PC-3 (cell line): ENCODE measurements around the gene HOMER3. TPM values are rescaled to one million over a fixed set of nuclear protein-coding genes. Genes with fewer than 3 reads are reported as not detected.

Source experiments
- ATAC-seq: fragments of 200-7000 bp; cut with Tn5 transposase; 2 replicates; pipeline ENCODE4 v1.9.1; 2020; ENCODE audit warnings: mild to moderate bottlenecking, moderate library complexity
- BruUV-seq: library from RNA; stranded (reverse); fragments of 400-500 nt; replicated peaks from 2 replicates; lab custom pipeline; 2021; lab: Mats Ljungman, UMichigan
- CTCF ChIA-PET: fragments of 300-600 bp; sonication (Branson Sonifier 250); formaldehyde crosslinking; loops from one replicate; lab custom pipeline; 2022; ENCODE audit warnings: antibody characterized with exemption; lab: Charles Lee
- POLR2A ChIA-PET: fragments of 300-600 bp; sonication (Branson Sonifier 250); formaldehyde crosslinking; loops from one replicate; lab custom pipeline; 2022; ENCODE audit warnings: antibody characterized with exemption; ENCODE audit not compliant: unreplicated experiment; lab: Charles Lee
- DNase-seq: peaks from one replicate; pipeline ENCODE4 v3.0.0-alpha.2; 2015
- H2AFZ ChIP-seq: fragments of 300-600 bp; sonication (generic); 2 replicates; pipeline ENCODE4 v1.6.0; 2016; ENCODE audit warnings: antibody characterized with exemption, low read length
- H3F3A ChIP-seq: fragments of 300-600 bp; sonication (generic); one replicate; pipeline ENCODE4 v1.6.0; 2017; ENCODE audit warnings: antibody characterized with exemption, low read length, control low read depth, mild to moderate bottlenecking; ENCODE audit not compliant: unreplicated experiment
- H3K27ac ChIP-seq: fragments of 300-600 bp; sonication (generic); 2 replicates; pipeline ENCODE4 v1.5.1; 2016; ENCODE audit warnings: mild to moderate bottlenecking, low read length
- H3K27me3 ChIP-seq: fragments of 300-600 bp; sonication (generic); 2 replicates; pipeline ENCODE4 v1.6.1; 2016; ENCODE audit warnings: low read length, mixed read lengths
- H3K36me3 ChIP-seq: fragments of 300-600 bp; sonication (generic); 2 replicates; pipeline ENCODE4 v1.6.1; 2016; ENCODE audit warnings: low read depth, mixed run types, low read length, mixed read lengths
- H3K4me1 ChIP-seq: fragments of 300-600 bp; sonication (generic); 2 replicates; pipeline ENCODE4 v1.5.1; 2016; ENCODE audit warnings: low read length; ENCODE audit not compliant: insufficient read depth
- H3K4me2 ChIP-seq: fragments of 300-600 bp; sonication (generic); 2 replicates; pipeline ENCODE4 v1.6.0; 2016; ENCODE audit warnings: low read length
- H3K4me3 ChIP-seq: fragments of 300-600 bp; sonication (generic); 2 replicates; pipeline ENCODE4 v1.5.1; 2016; ENCODE audit warnings: mild to moderate bottlenecking, low read length, mixed read lengths
- H3K79me2 ChIP-seq: fragments of 300-600 bp; sonication (generic); 2 replicates; pipeline ENCODE4 v1.6.1; 2017; ENCODE audit warnings: low read length, mixed read lengths
- H3K9ac ChIP-seq: fragments of 300-600 bp; sonication (generic); 2 replicates; pipeline ENCODE4 v1.6.0; 2016; ENCODE audit warnings: mild to moderate bottlenecking, low read length
- H3K9me2 ChIP-seq: fragments of 300-600 bp; sonication (generic); replicated peaks from 2 replicates; pipeline ENCODE4 v1.6.1; 2016; ENCODE audit warnings: mixed run types, low read length, mixed read lengths
- H3K9me3 ChIP-seq: fragments of 300-600 bp; sonication (generic); 2 replicates; pipeline ENCODE4 v1.6.1; 2016; ENCODE audit warnings: low read length, mixed read lengths
- H4K20me1 ChIP-seq: fragments of 300-600 bp; sonication (generic); 2 replicates; pipeline ENCODE4 v1.6.1; 2016; ENCODE audit warnings: low read length, mixed read lengths
- CTCF ChIP-seq: fragments of 300-600 bp; sonication (generic); conservative IDR thresholded peaks from 2 replicates; pipeline ENCODE4 v1.5.1; 2017; ENCODE audit warnings: antibody characterized with exemption, low read depth, mild to moderate bottlenecking, low read length
- EZH2 ChIP-seq: fragments of 300-600 bp; sonication (generic); IDR thresholded peaks from one replicate; pipeline ENCODE4 v1.6.1; 2017; ENCODE audit warnings: antibody characterized with exemption, mild to moderate bottlenecking, low read length; ENCODE audit not compliant: unreplicated experiment
- EZH2phosphoT487 ChIP-seq: fragments of 300-600 bp; sonication (generic); IDR thresholded peaks from 2 replicates; pipeline ENCODE4 v1.6.1; 2018; ENCODE audit warnings: mild to moderate bottlenecking, antibody characterized with exemption, low read length, borderline replicate concordance
- intact Hi-C: fragments of 100-400 bp; cut with micrococcal nuclease; formaldehyde crosslinking; loops from 2 replicates; pipeline ENCODE4 v1.9.0; 2023
- total RNA-seq: library from RNA; depleted of rRNA; stranded (reverse); fragments of >200 nt; gene quantifications from 2 replicates; pipeline ENCODE4 v1.2.3, GENCODE V29; 2014

HOMER3 gene
- total RNA-seq, 1 experiment from 2014 or later, result 118 TPM

- POLR2A ChIA-PET, result no interaction called here
- BruUV-seq, result no TSS peak
- intact Hi-C loops, result no loop called here
- H3F3A ChIP-seq, result no peaks in the 10 kb centered on the region
- H3K4me2 ChIP-seq, result no peak overlapping the region
- H3K27me3 ChIP-seq, result no peaks in the 10 kb centered on the region
- no peaks in the 10 kb centered on the region for H3K9me3 ChIP-seq
- H3K9me2 ChIP-seq, result no peaks in the 10 kb centered on the region
- no peak overlapping the region for H2AFZ ChIP-seq
- no peak overlapping the region for H3K27ac ChIP-seq
- DNase-seq (no peak), ATAC-seq (no peak)
- CTCF ChIA-PET, result no interaction called here
- no peak overlapping the region for H3K9ac ChIP-seq
- no peaks in the 10 kb centered on the region for H3K36me3 ChIP-seq
- no peaks in the 10 kb centered on the region for H3K4me1 ChIP-seq
- no peaks in the 10 kb centered on the region for H4K20me1 ChIP-seq
- H3K79me2 ChIP-seq, result no peaks in the 10 kb centered on the region
- TF ChIP-seq EZH2 (no peak), EZH2phosphoT487 (no peak), CTCF (no peak)
- H3K4me3 ChIP-seq, result no peak overlapping the region
Observed at GRCh38 chr19:18978616-18979015, 37.6 kb upstream of the HOMER3 start.

GRCh38 chr19:18975869-18976268 lies 34.9 kb upstream of the HOMER3 start:
- no peaks in the 10 kb centered on the region for H3F3A ChIP-seq
- no peak for TF ChIP-seq EZH2phosphoT487
- TF ChIP-seq CTCF, result no peak
- TF ChIP-seq EZH2, result no peak

GRCh38 chr19:18975011-18975410 lies 34.0 kb upstream of the HOMER3 start:
- DNase-seq, result peak; percentile 42
- intact Hi-C loops, result no loop called here
- POLR2A ChIA-PET, result no interaction called here
- H3K36me3 ChIP-seq, result no peaks in the 10 kb centered on the region
- no peaks in the 10 kb centered on the region for H3K9me3 ChIP-seq
- H3K4me2 ChIP-seq, result no peak overlapping the region
- H4K20me1 ChIP-seq, result no peaks in the 10 kb centered on the region
- ATAC-seq, result 0 out of 2 replicates have a peak, but pooled peaks have one; percentile 33
- H3K9ac ChIP-seq, result no peak overlapping the region
- CTCF ChIA-PET, result no interaction called here
- peaks cover 13% of the 10 kb centered on the region for H3K4me1 ChIP-seq
- BruUV-seq, result no TSS peak
- H3K27me3 ChIP-seq, result no peaks in the 10 kb centered on the region
- TF ChIP-seq CTCF, result no peak
- no peak for TF ChIP-seq EZH2phosphoT487
- TF ChIP-seq EZH2, result no peak
- no peak overlapping the region for H3K4me3 ChIP-seq
- no peak overlapping the region for H2AFZ ChIP-seq
- H3F3A ChIP-seq, result peaks cover 1% of the 10 kb centered on the region
- H3K79me2 ChIP-seq, result no peaks in the 10 kb centered on the region
- no peaks in the 10 kb centered on the region for H3K9me2 ChIP-seq
- no peak overlapping the region for H3K27ac ChIP-seq

More at GRCh38 chr19:18975869-18976268, 34.9 kb upstream of the HOMER3 start:
- H3K27ac ChIP-seq, result no peak overlapping the region
- no peaks in the 10 kb centered on the region for H3K79me2 ChIP-seq
- H3K27me3 ChIP-seq, result no peaks in the 10 kb centered on the region
- no peaks in the 10 kb centered on the region for H3K9me3 ChIP-seq
- H3K9me2 ChIP-seq, result no peaks in the 10 kb centered on the region
- intact Hi-C loops, result no loop called here
- BruUV-seq, result no TSS peak
- ATAC-seq, result no peak
- no peak overlapping the region for H3K4me2 ChIP-seq
- no peak overlapping the region for H3K9ac ChIP-seq
- no peak for DNase-seq
- 0 out of 2 replicates have a peak, but pooled peaks cover 5% of the 10 kb centered on the region for H3K4me1 ChIP-seq
- H2AFZ ChIP-seq, result no peak overlapping the region
- POLR2A ChIA-PET, result no interaction called here
- CTCF ChIA-PET, result no interaction called here
- H3K4me3 ChIP-seq, result no peak overlapping the region
- H3K36me3 ChIP-seq, result no peaks in the 10 kb centered on the region
- no peaks in the 10 kb centered on the region for H4K20me1 ChIP-seq
